Right atrium auricular region (tissue), 2 donors: ENCODE measurements around the gene TUBGCP6. TPM values are rescaled to one million over a fixed set of nuclear protein-coding genes. Genes with fewer than 3 reads are reported as not detected.

Source experiments
- DNase-seq: peaks from one replicate; pipeline ENCODE4 v3.0.0-alpha.2; 2019; ENCODE audit warnings: low spot score
- H3K27ac ChIP-seq, 2 donors: fragments of 200-600 bp; sonication (generic); 1 replicate in 1 of 2; 2 replicates in 1 of 2; pipeline ENCODE4 v1.5.1; 2016 to 2019
- H3K27me3 ChIP-seq, 2 donors: fragments of 200-600 bp; sonication (generic); one replicate each; pipeline versions ENCODE4 v1.5.1 to v1.6.0; 2017 to 2019
- H3K36me3 ChIP-seq: fragments of 200-600 bp; sonication (generic); one replicate; pipeline ENCODE4 v1.5.1; 2016
- H3K4me1 ChIP-seq, 2 donors: fragments of 200-600 bp; sonication (generic); one replicate each; pipeline versions ENCODE4 v1.5.1 to v1.6.0; 2017 to 2019
- H3K4me3 ChIP-seq, 2 donors: fragments of 200-600 bp; sonication (generic); 1 replicate in 1 of 2; 2 replicates in 1 of 2; pipeline ENCODE4 v1.5.1; 2017 to 2019; ENCODE audit warnings: mild to moderate bottlenecking in 1 of 2, moderate library complexity in 1 of 2
- H3K9me3 ChIP-seq, 2 donors: fragments of 200-600 bp; sonication (generic); one replicate each; pipeline ENCODE4 v1.5.1; 2019
- CTCF ChIP-seq, 2 donors: fragments of 200-600 bp; sonication (generic); IDR thresholded peaks; one replicate each; pipeline ENCODE4 v1.5.1; 2019; ENCODE audit warnings: antibody characterized with exemption in 2 of 2
- total RNA-seq, 2 donors: library from RNA; depleted of rRNA; stranded (reverse); fragments of >200 nt; gene quantifications; one replicate each; pipeline ENCODE4 v1.1.0, GENCODE V29; 2016

TUBGCP6 gene
- total RNA-seq, 2 donors from 2014 or later = 19.5 to 22.1 TPM

GRCh38 chr22:50255607-50256006 lies 10.8 kb upstream of the TUBGCP6 start:
- H3K27me3 ChIP-seq = no peaks in the 10 kb centered on the region
- no peaks in the 10 kb centered on the region for H3K9me3 ChIP-seq
- no peak overlapping the region for H3K4me3 ChIP-seq

GRCh38 chr22:50255099-50255498 lies 10.3 kb upstream of the TUBGCP6 start:
- no peak for TF ChIP-seq CTCF (IDR thresholded peaks at IDR 0.05)

More at GRCh38 chr22:50255607-50256006, 10.8 kb upstream of the TUBGCP6 start:
- Histone ChIP-seq H3K4me1 (peaks cover 0 to 44% of the 10 kb centered on the region in 2 donors), H3K27ac (no peak overlapping the region), H3K36me3 (no peaks in the 10 kb centered on the region)
- no peak for TF ChIP-seq CTCF (IDR thresholded peaks at IDR 0.05)
- DNase-seq = no peak

GRCh38 chr22:50253941-50254340 lies 9.1 kb upstream of the TUBGCP6 start:
- no peaks in the 10 kb centered on the region for H3K36me3 ChIP-seq
- TF ChIP-seq CTCF (IDR thresholded peaks at IDR 0.05) = no peak
- H3K27ac ChIP-seq = no peak overlapping the region
- peaks cover 0 to 46% of the 10 kb centered on the region in 2 donors for H3K4me1 ChIP-seq
- no peaks in the 10 kb centered on the region for H3K27me3 ChIP-seq
- H3K9me3 ChIP-seq = no peaks in the 10 kb centered on the region
- H3K4me3 ChIP-seq = no peak overlapping the region
- DNase-seq = no peak

More at GRCh38 chr22:50255099-50255498, 10.3 kb upstream of the TUBGCP6 start:
- Histone ChIP-seq H3K9me3 (no peaks in the 10 kb centered on the region), H3K27ac (no peak overlapping the region), H3K4me1 (peaks cover 0 to 44% of the 10 kb centered on the region in 2 donors), H3K4me3 (no peak overlapping the region), H3K36me3 (no peaks in the 10 kb centered on the region), H3K27me3 (no peaks in the 10 kb centered on the region)
- no peak for DNase-seq

GRCh38 chr22:50253046-50253915 lies 8.5 kb upstream of the TUBGCP6 start:
- DNase-seq = no peak
- Histone ChIP-seq H3K9me3 (no peaks in the 10 kb centered on the region), H3K4me3 (no peak overlapping the region), H3K4me1 (peaks cover 0 to 40% of the 10 kb centered on the region in 2 donors), H3K36me3 (no peaks in the 10 kb centered on the region), H3K27ac (no peak overlapping the region), H3K27me3 (no peaks in the 10 kb centered on the region)
- no peak for TF ChIP-seq CTCF (IDR thresholded peaks at IDR 0.05)

- H3K27ac ChIP-seq = peak overlapping the region; percentile 40 to 54
- peak overlapping the region in 1 of 2 donors; percentile 64 for H3K4me3 ChIP-seq
- no peaks in the 10 kb centered on the region for H3K9me3 ChIP-seq
- peak; percentile 54 to 80 for TF ChIP-seq CTCF (IDR thresholded peaks at IDR 0.05)
- H3K27me3 ChIP-seq = no peaks in the 10 kb centered on the region
- H3K4me1 ChIP-seq = peaks cover 0 to 30% of the 10 kb centered on the region in 2 donors
- no peaks in the 10 kb centered on the region for H3K36me3 ChIP-seq
- DNase-seq = peak; percentile 88
These were observed 7.5 kb upstream of the TUBGCP6 start for GRCh38 chr22:50252082-50253045.
